Endothelial cell of umbilical vein (primary cell): ENCODE results near the gene RAB10.

ENCODE experiments used
- CTCF ChIP-seq, 2 donors: IDR thresholded peaks; 1 replicate in 1 of 2; 2 replicates in 1 of 2; pipeline ENCODE4 v1.5.1; 2011; ENCODE audit warnings: low read length in 2 of 2, mild to moderate bottlenecking in 2 of 2, moderate library complexity in 2 of 2, control low read depth in 1 of 2, inconsistent platforms in 1 of 2, low read depth in 1 of 2; ENCODE audit not compliant: insufficient read depth in 1 of 2; ENCODE audit errors: extremely low read depth in 1 of 2
- EZH2 ChIP-seq: IDR thresholded peaks from 2 replicates; pipeline ENCODE4 v1.6.1; 2012; ENCODE audit warnings: borderline replicate concordance, low read depth, mild to moderate bottlenecking, moderate library complexity, low read length, inconsistent platforms; ENCODE audit not compliant: severe bottlenecking
- FOS ChIP-seq: IDR thresholded peaks from 2 replicates; pipeline ENCODE4 v1.6.1; 2011; ENCODE audit warnings: mild to moderate bottlenecking, low read length, moderate library complexity, borderline replicate concordance; ENCODE audit not compliant: insufficient read depth
- GATA2 ChIP-seq: IDR thresholded peaks from 2 replicates; pipeline ENCODE4 v1.7.0; 2011; ENCODE audit warnings: low read depth, mild to moderate bottlenecking, moderate library complexity, mixed read lengths, low read length; ENCODE audit not compliant: insufficient read length, insufficient read depth
- JUN ChIP-seq: IDR thresholded peaks from 2 replicates; pipeline ENCODE4 v1.6.1; 2011; ENCODE audit warnings: borderline replicate concordance, low read depth; ENCODE audit not compliant: insufficient read length, insufficient read depth
- MAX ChIP-seq: IDR thresholded peaks from 2 replicates; pipeline ENCODE4 v1.6.1; 2011; ENCODE audit not compliant: insufficient read depth, insufficient read length
- MYC ChIP-seq: IDR thresholded peaks from one replicate; pipeline ENCODE4 v1.6.1; 2011; ENCODE audit warnings: mild to moderate bottlenecking, low read depth, low read length
- POLR2A ChIP-seq: IDR thresholded peaks from 2 replicates; pipeline ENCODE4 v1.6.1; 2012; ENCODE audit warnings: low read depth, mild to moderate bottlenecking, control low read depth, low read length
- POLR2AphosphoS5 ChIP-seq: IDR thresholded peaks from 2 replicates; pipeline ENCODE4 v1.6.1; 2012; ENCODE audit warnings: low read depth, mild to moderate bottlenecking, control low read depth, low read length, moderate library complexity; ENCODE audit not compliant: insufficient read depth

GRCh38 chr2:26086155-26086637, 52.3 kb downstream of the RAB10 start:
- TF ChIP-seq POLR2AphosphoS5 (no peak), CTCF (IDR thresholded peaks at IDR 0.05; ENCODE audit: extremely low read depth in 1 of 2, insufficient read depth in 1 of 2, low read depth in 1 of 2, low read length in 2 of 2) (no peak), POLR2A (no peak), EZH2 (no peak), GATA2 (no peak), JUN (no peak), MAX (no peak), MYC (no peak), FOS (peak; percentile 27)
